GM12865 (cell line): ENCODE data around the gene ZCCHC4.

Experiments
- DNase-seq: peaks from one replicate; pipeline ENCODE4 v3.0.0; 2010; ENCODE audit warnings: low read depth
- H3K4me3 ChIP-seq: 2 replicates; pipeline ENCODE4 v1.5.1; 2011; ENCODE audit warnings: mild to moderate bottlenecking, low read depth, low read length, control low read depth
- TF ChIP-seq, protein P1 (sequence below): IDR thresholded peaks from 2 replicates; pipeline ENCODE4 v1.5.1; 2011; ENCODE audit warnings: low read length, control low read depth, low read depth, inconsistent platforms; ENCODE audit not compliant: insufficient read depth; ENCODE audit errors: missing control alignments

Gene ZCCHC4

DNA sequence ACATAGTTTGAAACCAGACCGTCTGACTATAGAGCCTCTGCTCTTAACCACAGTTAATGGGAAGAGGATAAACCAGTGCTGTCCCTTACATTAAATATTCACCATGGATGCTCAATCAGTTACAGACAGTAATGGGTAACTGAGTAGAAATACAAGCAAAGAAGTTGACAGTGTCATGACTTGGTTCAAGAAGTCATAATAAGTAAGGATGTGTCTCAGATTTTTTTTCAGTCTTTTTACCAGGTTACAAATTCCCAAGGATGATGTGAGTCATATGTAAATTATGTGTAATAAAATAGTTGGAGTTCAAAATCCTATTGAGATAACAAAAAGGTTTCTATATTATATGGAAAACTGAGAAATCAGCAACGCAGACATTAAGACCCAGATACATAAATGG, 31.1 kb downstream of the ZCCHC4 start:
- H3K4me3 ChIP-seq = no peak overlapping the region
- DNase-seq = no peak
- TF ChIP-seq, protein P1, sequence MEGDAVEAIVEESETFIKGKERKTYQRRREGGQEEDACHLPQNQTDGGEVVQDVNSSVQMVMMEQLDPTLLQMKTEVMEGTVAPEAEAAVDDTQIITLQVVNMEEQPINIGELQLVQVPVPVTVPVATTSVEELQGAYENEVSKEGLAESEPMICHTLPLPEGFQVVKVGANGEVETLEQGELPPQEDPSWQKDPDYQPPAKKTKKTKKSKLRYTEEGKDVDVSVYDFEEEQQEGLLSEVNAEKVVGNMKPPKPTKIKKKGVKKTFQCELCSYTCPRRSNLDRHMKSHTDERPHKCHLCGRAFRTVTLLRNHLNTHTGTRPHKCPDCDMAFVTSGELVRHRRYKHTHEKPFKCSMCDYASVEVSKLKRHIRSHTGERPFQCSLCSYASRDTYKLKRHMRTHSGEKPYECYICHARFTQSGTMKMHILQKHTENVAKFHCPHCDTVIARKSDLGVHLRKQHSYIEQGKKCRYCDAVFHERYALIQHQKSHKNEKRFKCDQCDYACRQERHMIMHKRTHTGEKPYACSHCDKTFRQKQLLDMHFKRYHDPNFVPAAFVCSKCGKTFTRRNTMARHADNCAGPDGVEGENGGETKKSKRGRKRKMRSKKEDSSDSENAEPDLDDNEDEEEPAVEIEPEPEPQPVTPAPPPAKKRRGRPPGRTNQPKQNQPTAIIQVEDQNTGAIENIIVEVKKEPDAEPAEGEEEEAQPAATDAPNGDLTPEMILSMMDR = no peak

DNA sequence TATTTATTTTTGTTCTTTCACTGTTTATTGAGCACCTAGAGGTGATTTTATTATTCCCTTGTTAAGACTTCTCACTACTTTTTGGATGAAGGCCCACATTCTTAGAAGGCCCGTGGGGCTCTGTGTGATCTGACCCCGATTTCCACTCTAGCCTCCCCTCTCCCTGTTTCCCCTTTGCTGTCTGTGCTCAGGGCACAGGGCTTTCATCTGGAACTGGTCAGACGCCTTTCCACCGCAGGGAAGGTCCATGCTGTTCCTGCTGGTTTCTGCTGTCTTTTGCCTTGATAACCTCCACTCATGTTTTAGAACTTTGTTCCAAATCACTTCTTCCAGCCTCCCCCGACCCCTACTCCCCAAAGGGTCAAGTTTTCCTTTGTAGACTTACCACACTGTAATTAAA, 33.2 kb downstream of the ZCCHC4 start:
- no peak overlapping the region for H3K4me3 ChIP-seq
- TF ChIP-seq, protein P1 = no peak
- no peak for DNase-seq

DNA sequence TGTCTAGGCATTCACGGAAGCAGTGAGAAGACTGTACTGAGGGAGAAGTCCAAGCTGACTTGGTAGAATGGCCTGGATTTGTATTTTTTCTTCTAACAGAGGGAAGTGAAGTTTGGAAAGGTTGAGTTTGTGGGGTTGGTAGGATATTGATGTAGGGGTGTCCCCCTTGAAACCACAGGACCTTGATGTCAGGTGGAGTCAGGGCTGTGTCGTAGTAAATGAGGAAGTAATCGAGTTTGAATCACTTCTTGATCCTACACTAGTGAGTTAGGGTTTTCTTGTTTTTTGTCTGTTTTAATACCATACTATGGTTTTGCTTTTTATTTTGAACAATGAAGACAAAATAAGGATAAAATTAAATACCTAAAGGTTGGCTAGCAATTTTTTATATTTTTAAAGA, 34.3 kb downstream of the ZCCHC4 start:
- TF ChIP-seq, protein P1 = no peak
- no peak for DNase-seq
- H3K4me3 ChIP-seq = no peak overlapping the region

DNA sequence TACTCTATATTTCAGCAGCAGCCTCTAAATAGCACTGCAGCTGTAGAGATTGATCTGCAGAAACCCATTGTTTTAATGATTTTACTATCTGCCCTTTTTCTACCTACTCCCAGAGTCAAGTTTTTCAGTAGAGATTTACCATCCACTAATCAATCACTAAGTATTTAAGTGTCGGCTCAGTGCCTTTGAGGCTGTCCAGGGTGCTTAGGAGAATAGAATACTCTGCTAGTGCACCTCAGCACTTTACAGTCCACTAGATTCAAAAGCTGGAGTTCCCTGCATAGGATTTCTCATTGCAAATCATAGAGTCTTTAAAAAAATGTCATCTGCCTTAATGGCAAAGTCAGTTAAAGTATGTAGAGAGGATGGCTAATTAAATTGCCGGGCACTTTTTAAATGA, 34.9 kb downstream of the ZCCHC4 start:
- TF ChIP-seq, protein P1 = no peak
- no peak overlapping the region for H3K4me3 ChIP-seq
- no peak for DNase-seq

DNA sequence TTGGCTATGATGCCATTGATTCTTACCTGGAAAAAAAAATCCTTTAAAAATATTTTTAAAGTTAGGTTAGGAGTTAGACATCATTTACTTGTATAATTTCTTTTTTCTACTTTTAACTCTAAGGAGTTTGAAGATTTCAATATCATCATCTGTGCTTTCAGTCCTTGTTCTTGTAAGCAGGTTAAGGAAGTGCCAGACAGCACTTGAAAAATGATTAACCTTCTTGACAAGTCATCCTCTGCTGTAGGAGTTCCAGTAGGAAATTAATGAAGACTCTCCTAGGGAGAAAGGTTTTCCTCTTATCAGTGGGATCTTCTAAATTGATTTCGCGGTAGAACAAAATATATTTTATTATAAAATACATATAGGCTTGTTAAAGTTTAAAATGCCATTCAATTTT, 35.4 kb downstream of the ZCCHC4 start:
- no peak for DNase-seq
- TF ChIP-seq, protein P1 = no peak
- H3K4me3 ChIP-seq = no peak overlapping the region

DNA sequence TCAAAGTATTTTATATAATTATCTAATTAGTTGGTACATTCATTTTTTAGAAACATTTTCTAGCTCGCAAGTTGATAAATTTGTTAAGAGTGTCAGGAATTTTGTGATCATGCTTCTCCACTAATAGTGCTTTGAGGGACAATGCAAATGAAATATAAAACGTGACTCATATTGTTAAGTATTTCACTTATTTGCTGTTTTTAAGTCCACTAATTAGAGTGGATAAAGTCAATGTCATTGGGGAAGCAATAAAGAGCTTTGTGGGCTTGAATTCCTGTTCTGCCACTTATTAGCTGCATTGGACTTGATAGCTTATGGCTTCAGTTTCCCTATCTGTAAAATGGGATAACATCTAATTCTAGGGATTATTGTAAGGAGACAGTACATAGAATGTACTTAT, 38.0 kb downstream of the ZCCHC4 start:
- DNase-seq = no peak
- no peak overlapping the region for H3K4me3 ChIP-seq
- TF ChIP-seq, protein P1 = no peak

DNA sequence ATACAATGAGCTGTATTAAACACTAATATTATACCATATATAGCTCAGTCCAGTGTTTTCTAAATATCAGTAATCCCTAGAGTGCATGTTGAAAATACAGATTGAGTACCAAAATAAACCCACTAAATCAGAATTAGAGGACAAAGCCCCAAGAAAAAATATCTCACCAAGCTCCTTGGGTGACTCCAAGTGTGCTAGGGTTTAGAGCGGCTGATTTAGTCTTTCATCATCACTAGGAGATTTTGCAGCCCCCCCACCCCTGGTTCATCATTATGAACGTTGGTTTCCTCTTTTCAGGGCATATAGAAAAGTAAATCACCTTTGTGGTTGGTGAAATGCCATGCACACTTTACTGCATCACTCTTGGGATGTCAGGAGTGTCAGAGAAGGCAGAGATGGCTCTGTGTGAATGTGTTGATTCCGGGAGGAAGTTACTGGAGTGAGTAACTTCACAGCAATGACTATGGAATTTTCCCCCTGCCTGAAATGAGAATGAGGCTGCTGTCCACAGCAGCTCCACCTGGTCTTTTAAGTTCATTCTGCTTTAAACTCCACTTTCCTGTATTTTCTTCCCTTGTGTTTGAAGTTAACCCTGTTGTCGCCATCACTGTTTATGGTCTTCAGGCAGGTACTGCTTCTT, 39.3 kb downstream of the ZCCHC4 start:
- no peak for DNase-seq
- TF ChIP-seq, protein P1 = no peak
- no peak overlapping the region for H3K4me3 ChIP-seq
